GM21717 (cell line): Measurements from ENCODE around the gene SH2D2A.

Experiments used
- ATAC-seq: cut with Tn5 transposase; IDR thresholded peaks from one replicate; pipeline ENCODE4 v1.9.1; 2021; ENCODE audit warnings: mild to moderate bottlenecking, moderate library complexity; ENCODE audit not compliant: unreplicated experiment

SH2D2A gene

GRCh38 chr1:156848461-156849150, 32.0 kb upstream of the SH2D2A start:
- ATAC-seq, result no peak

- no peak for ATAC-seq
These were observed 31.2 kb upstream of the SH2D2A start for GRCh38 chr1:156847591-156848460.

GRCh38 chr1:156846643-156847042, 30.0 kb upstream of the SH2D2A start:
- ATAC-seq, result no peak

- ATAC-seq, result no peak
These were observed 29.4 kb upstream of the SH2D2A start for GRCh38 chr1:156845953-156846545.

GRCh38 chr1:156845055-156845952, 28.7 kb upstream of the SH2D2A start:
- ATAC-seq, result no peak

- no peak for ATAC-seq
These were observed 28.0 kb upstream of the SH2D2A start for GRCh38 chr1:156844638-156845037.

GRCh38 chr1:156844102-156844501, 27.5 kb upstream of the SH2D2A start:
- no peak for ATAC-seq

GRCh38 chr1:156842618-156843300, 26.1 kb upstream of the SH2D2A start:
- ATAC-seq, result no peak

GRCh38 chr1:156841295-156841855, 24.7 kb upstream of the SH2D2A start:
- ATAC-seq, result no peak

GRCh38 chr1:156840898-156841279, 24.2 kb upstream of the SH2D2A start:
- no peak for ATAC-seq

- no peak for ATAC-seq
These were observed 23.7 kb upstream of the SH2D2A start for GRCh38 chr1:156840186-156840897.

GRCh38 chr1:156839426-156840109, 22.9 kb upstream of the SH2D2A start:
- no peak for ATAC-seq

GRCh38 chr1:156838972-156839371, 22.3 kb upstream of the SH2D2A start:
- no peak for ATAC-seq

- no peak for ATAC-seq
These were observed 20.2 kb upstream of the SH2D2A start for GRCh38 chr1:156836892-156837291.

GRCh38 chr1:156836041-156836654, 19.5 kb upstream of the SH2D2A start:
- ATAC-seq, result no peak

- no peak for ATAC-seq
These were observed 17.7 kb upstream of the SH2D2A start for GRCh38 chr1:156834322-156834721.

GRCh38 chr1:156833603-156834002, 17.0 kb upstream of the SH2D2A start:
- no peak for ATAC-seq

- ATAC-seq, result no peak
These were observed 15.8 kb upstream of the SH2D2A start for GRCh38 chr1:156832434-156832833.
